ENCODE data around the gene TYSND1.
A peak's percentile ranks its signal among the peaks of the same experiment; 100 is the strongest.

Gene TYSND1, protein sequence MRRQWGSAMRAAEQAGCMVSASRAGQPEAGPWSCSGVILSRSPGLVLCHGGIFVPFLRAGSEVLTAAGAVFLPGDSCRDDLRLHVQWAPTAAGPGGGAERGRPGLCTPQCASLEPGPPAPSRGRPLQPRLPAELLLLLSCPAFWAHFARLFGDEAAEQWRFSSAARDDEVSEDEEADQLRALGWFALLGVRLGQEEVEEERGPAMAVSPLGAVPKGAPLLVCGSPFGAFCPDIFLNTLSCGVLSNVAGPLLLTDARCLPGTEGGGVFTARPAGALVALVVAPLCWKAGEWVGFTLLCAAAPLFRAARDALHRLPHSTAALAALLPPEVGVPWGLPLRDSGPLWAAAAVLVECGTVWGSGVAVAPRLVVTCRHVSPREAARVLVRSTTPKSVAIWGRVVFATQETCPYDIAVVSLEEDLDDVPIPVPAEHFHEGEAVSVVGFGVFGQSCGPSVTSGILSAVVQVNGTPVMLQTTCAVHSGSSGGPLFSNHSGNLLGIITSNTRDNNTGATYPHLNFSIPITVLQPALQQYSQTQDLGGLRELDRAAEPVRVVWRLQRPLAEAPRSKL

DNA sequence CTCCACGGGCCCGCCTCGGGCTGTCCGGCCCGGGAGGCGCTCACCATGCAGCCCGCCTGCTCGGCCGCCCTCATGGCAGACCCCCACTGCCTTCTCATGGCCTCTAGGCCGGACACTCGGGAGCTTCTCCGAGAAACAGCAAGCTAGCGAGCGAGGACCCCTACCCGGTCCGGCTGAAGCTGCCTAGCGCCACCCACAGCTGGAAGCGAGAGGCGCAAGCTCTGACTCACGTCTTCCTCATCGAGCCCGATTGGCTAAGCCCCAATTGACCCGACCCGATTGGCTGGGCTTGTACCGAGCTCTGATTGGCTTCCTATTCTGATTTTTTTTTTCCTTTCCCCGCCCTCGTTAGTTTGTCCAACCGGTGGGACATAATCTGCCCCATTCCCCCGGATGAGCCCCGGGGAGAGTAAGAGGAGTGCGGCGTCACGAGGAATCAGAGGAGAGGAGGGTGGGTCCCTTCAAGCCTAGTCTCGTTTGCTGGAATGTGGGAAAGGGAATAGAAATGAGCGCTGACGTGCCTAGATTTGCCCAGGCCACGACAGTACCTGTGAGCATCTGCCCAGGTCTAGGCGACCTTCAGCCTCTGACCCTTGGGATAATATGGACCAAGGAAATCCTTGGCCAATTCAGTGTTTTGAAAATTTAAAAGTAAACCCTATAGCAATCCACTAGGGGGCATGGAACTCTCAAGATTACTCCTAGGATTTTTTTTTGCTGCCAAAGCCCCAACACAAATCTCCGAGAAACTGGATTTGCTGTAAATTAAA is at the start of gene TYSND1:
Gene TYSND1 (minus strand): TSS at position 212 of the 770 bp plus-strand sequence. CDS start 114 bp downstream, at position 98.
- ATAC-seq (ENCODE audit: low read depth) (peak; percentile 82), DNase-seq (ENCODE audit: low spot score) (peak; percentile 97)
- Histone ChIP-seq H3K36me3 (ENCODE audit: low read depth) (peaks cover 30% of the 10 kb centered on the region), H3K27ac (ENCODE audit: poor library complexity, severe bottlenecking) (peak within 1 kb of the TSS; percentile 85), H3K4me3 (ENCODE audit: severe bottlenecking) (peak within 1 kb of the TSS; percentile 63), H3K27me3 (ENCODE audit: insufficient read depth, poor library complexity, severe bottlenecking) (no peaks in the 10 kb centered on the region), H3K4me1 (ENCODE audit: insufficient read depth, poor library complexity, severe bottlenecking) (peaks cover 15% of the 10 kb centered on the region), H3K9me3 (ENCODE audit: severe bottlenecking) (no peaks in the 10 kb centered on the region)
- TF ChIP-seq, protein P1, sequence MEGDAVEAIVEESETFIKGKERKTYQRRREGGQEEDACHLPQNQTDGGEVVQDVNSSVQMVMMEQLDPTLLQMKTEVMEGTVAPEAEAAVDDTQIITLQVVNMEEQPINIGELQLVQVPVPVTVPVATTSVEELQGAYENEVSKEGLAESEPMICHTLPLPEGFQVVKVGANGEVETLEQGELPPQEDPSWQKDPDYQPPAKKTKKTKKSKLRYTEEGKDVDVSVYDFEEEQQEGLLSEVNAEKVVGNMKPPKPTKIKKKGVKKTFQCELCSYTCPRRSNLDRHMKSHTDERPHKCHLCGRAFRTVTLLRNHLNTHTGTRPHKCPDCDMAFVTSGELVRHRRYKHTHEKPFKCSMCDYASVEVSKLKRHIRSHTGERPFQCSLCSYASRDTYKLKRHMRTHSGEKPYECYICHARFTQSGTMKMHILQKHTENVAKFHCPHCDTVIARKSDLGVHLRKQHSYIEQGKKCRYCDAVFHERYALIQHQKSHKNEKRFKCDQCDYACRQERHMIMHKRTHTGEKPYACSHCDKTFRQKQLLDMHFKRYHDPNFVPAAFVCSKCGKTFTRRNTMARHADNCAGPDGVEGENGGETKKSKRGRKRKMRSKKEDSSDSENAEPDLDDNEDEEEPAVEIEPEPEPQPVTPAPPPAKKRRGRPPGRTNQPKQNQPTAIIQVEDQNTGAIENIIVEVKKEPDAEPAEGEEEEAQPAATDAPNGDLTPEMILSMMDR (IDR thresholded peaks at IDR 0.05; ENCODE audit: poor library complexity, severe bottlenecking), result peak; percentile 86

DNA sequence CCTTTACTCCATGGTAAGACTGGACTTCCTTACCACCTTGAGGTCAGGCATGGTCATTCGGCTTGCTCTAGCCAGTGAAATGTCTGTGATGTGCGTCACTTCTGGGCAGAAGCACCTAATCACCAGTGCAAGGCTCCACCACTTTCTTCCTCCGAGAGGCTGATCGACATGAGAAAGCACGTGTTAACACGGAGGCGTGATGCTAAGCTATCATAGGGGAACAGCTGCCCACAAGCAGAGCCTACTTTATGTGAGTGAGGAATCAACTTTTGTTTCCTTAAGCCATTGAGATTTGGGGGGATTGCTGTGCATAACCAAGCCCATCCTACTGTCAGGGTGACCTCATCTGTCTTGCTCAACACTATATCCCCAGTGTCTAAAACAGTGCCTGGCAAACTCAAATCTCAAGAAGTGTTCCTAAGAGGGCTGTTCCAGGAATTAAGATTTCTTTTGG is 46.9 kb upstream of the TYSND1 start:
- Histone ChIP-seq H3K27ac (ENCODE audit: poor library complexity, severe bottlenecking) (peak overlapping the region; percentile 85), H3K27me3 (ENCODE audit: insufficient read depth, poor library complexity, severe bottlenecking) (no peaks in the 10 kb centered on the region), H3K4me1 (ENCODE audit: insufficient read depth, poor library complexity, severe bottlenecking) (peaks cover 29% of the 10 kb centered on the region), H3K4me3 (ENCODE audit: severe bottlenecking) (no peak overlapping the region), H3K9me3 (ENCODE audit: severe bottlenecking) (no peaks in the 10 kb centered on the region), H3K36me3 (ENCODE audit: low read depth) (peaks cover 4% of the 10 kb centered on the region)
- no peak for DNase-seq (ENCODE audit: low spot score)
- TF ChIP-seq, protein P1 (IDR thresholded peaks at IDR 0.05; ENCODE audit: poor library complexity, severe bottlenecking), result no peak
- no peak for ATAC-seq (ENCODE audit: low read depth)

DNA sequence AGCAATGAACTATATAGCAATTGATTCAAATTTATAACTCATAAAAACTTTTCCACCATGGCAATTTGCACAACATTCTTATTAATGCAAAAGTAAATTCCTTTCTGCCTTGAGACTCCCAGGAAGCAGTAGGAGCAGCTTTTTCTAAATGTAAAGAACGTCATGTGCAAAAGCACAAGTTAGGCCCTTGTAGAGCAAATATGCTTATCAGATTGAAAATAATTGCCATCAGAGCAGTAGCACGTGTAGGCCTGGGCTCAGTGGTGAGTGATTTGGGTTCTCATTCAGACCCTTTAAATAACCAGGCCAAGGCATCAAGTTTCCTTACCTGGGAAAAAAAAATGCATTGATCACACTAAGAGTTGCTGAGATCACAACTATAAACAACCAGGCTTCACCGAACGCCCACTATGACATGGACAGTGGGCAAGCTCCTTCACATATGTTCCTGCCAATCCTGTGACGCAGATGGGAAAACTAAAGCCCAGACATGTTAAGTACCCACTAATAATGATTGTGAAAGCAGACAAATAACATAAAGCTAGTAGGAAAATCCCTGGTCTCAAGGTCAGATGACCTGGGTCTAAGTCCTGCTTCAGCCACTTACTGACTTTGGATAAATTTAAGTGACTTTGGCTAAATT is 45.9 kb upstream of the TYSND1 start:
- Histone ChIP-seq H3K36me3 (ENCODE audit: low read depth) (no peaks in the 10 kb centered on the region), H3K27me3 (ENCODE audit: insufficient read depth, poor library complexity, severe bottlenecking) (no peaks in the 10 kb centered on the region), H3K4me1 (ENCODE audit: insufficient read depth, poor library complexity, severe bottlenecking) (peaks cover 29% of the 10 kb centered on the region), H3K27ac (ENCODE audit: poor library complexity, severe bottlenecking) (peak overlapping the region; percentile 85), H3K4me3 (ENCODE audit: severe bottlenecking) (no peak overlapping the region), H3K9me3 (ENCODE audit: severe bottlenecking) (no peaks in the 10 kb centered on the region)
- TF ChIP-seq, protein P1 (IDR thresholded peaks at IDR 0.05; ENCODE audit: poor library complexity, severe bottlenecking), result no peak
- DNase-seq (ENCODE audit: low spot score), result peak; percentile 70
- peak; percentile 63 for ATAC-seq (ENCODE audit: low read depth)

DNA sequence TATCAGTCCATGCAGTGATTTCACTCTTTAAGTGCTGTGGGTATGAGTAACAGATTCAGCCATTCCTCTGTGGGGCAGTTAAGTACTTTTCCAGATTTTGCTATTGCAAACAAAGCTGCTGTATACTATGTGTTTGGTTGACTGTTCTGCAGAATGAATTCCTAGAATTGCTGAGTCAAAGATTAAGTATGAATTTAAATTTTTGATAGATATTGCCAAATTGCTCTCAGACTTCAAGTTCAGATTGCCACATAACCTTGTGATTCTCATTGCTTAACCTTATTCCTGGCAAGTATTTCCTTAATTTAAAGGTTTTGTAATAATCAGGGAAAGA is 45.4 kb upstream of the TYSND1 start:
- Histone ChIP-seq H3K27ac (ENCODE audit: poor library complexity, severe bottlenecking) (peak overlapping the region; percentile 85), H3K36me3 (ENCODE audit: low read depth) (no peaks in the 10 kb centered on the region), H3K4me3 (ENCODE audit: severe bottlenecking) (no peak overlapping the region), H3K27me3 (ENCODE audit: insufficient read depth, poor library complexity, severe bottlenecking) (no peaks in the 10 kb centered on the region), H3K9me3 (ENCODE audit: severe bottlenecking) (no peaks in the 10 kb centered on the region), H3K4me1 (ENCODE audit: insufficient read depth, poor library complexity, severe bottlenecking) (peaks cover 29% of the 10 kb centered on the region)
- TF ChIP-seq, protein P1 (IDR thresholded peaks at IDR 0.05; ENCODE audit: poor library complexity, severe bottlenecking), result no peak
- peak; percentile 88 for ATAC-seq (ENCODE audit: low read depth)
- DNase-seq (ENCODE audit: low spot score), result no peak
